GM21367 (cell line): Measurements from ENCODE around the gene CALD1.
A peak's percentile ranks its signal among the peaks of the same experiment; 100 is the strongest.

Experiments
- ATAC-seq: cut with Tn5 transposase; IDR thresholded peaks from one replicate; pipeline ENCODE4 v1.9.1; 2021; ENCODE audit not compliant: unreplicated experiment

The CALD1 gene

GRCh38 chr7:134991469-134992339 lies 212.3 kb downstream of the CALD1 start:
- no peak for ATAC-seq

DNA sequence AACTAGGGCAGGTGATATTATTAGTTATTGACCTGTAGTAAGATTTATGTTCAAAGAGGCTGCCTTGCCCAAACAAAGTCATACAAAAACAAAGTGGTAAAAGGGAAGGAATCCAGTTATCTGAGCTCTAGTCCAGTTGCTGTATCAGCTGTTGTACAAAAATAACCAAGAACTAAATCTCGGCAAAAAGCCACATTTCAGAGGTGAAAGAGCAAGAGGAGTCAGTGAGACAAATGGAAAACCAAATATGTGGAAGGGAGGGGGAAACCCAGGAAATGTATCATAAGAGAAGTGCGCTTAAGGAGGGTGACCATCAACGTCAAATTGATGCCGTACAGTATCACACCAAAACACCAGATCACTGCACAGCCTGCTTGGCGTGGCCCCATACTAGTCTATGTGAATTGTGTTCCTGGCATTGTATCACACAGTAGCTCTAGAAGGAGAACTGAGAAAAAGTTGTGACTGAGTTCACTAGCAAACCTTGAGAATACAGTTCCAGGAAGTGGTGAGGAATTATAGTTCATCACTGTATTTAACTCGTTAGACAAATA lies 213.3 kb downstream of the CALD1 start:
- ATAC-seq: peak; percentile 79

DNA sequence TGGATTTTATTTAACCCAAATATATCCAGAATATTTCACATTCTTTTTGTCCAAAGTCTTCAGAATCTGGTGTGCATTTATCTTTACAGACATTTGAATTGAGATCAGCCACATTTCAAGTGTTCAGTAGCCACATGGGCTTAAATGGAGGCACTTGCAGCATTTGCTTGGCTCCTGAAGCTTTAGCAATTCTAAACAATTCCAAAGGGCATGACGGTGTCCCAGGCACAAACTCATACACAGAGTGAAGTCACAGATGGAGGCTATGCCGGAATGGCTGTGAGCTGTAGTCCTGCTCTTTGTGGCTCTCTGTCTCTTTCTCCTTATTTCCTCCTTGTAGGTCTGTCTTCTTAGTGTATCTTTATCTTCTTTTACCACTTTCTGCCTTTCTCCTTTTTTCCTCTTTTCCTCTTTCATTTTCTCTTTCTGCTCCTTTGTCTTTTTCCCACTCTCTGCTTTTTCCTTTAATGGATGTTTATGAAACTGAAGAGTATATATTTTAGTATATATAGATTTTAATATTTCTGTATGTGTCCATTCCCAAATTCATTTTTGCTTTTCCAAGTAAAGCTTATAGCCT lies 214.5 kb downstream of the CALD1 start:
- ATAC-seq: no peak

DNA sequence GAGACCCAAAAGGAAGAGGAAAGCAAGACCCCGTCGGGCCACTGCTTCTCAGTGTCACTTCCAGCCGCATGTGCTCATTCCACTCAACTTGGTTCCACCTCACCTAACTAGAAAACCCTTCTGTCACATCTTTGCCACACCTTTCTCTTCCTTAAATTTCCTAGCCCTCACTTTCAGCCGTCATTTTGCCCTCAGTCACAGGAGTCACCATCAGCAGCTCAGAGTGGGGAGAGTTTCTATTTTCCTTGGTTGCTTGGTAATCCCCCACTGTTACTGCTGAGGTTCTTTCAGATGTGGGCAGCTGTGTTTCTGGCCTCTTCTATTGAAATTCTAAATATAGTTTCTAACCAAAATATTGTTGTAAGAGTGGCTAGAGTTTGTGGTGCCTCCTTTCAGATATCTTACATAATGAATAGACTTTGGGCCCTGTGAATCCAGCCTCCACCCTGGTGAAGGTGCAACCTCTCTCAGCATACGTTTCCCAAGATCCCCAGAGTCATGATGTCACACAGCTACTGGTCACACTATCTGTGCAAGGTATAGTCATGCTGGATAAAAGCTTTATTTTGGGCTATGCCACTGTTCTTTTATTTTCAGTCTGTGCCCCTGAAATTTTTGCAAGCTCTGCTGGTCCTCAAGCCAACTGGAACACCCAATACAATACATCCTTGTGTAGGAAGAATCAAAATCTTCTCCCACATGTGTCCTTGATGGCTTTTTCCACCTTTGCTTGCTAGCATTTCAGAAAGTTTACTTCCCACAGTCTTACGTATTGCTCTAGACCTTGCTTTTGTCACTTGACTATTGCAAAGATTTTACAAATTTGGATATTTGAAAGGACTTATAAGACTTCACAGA lies 216.0 kb downstream of the CALD1 start:
- peak; percentile 23 for ATAC-seq

DNA sequence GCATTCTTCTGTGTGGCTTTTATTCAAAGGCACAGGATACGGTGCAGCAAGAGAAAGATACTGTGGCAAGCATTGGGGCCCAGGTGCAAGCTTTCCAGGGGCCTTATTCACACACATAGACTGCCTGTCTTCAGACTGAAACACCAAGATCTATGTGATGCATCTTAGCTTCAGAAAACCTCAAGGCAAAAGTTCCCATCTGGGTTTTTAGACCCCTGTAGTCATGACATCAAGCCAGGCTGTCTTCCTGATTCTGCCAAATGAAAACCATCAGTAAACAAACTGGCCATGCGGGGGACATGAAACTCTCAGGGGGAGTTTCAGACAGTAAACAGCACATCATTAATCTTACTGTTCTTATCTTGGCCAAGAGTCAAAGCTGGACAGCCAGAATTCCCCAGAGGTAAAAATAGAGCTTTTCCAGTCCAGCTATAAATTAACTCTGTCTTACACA lies 216.7 kb downstream of the CALD1 start:
- peak; percentile 32 for ATAC-seq

DNA sequence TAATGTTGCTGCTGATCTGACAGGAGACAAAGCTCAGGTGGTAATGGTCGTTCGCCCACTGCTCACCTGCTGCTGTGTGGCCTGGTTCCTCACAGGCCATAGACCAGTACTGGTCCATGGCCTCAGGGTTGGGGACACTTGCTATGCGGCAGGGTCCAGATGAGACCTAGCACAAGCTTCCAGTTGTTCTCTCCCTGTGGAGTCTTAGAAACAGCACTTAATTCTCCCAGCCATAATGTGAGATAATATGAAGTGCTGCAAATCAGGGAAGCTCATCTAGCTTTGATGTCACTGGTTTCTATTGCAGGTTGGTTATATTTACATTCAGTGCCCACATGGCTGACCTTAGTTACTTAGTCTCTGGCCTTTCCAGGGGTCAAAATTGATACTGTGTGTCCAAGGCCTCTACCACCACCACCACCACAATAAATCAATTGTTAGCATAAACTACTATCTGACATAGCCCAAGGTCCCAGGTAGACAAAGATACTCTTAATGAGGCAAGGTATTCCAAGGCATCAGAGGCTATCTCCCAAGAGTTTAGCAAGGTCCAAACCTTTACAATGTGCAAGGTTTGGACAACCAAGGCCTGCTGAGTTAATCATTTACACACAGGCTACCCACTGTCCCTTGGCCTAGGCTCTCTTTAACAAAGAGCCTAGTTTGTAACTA lies 217.9 kb downstream of the CALD1 start:
- no peak for ATAC-seq

- no peak for ATAC-seq
Observed at GRCh38 chr7:134999136-134999535, 219.7 kb downstream of the CALD1 start.

DNA sequence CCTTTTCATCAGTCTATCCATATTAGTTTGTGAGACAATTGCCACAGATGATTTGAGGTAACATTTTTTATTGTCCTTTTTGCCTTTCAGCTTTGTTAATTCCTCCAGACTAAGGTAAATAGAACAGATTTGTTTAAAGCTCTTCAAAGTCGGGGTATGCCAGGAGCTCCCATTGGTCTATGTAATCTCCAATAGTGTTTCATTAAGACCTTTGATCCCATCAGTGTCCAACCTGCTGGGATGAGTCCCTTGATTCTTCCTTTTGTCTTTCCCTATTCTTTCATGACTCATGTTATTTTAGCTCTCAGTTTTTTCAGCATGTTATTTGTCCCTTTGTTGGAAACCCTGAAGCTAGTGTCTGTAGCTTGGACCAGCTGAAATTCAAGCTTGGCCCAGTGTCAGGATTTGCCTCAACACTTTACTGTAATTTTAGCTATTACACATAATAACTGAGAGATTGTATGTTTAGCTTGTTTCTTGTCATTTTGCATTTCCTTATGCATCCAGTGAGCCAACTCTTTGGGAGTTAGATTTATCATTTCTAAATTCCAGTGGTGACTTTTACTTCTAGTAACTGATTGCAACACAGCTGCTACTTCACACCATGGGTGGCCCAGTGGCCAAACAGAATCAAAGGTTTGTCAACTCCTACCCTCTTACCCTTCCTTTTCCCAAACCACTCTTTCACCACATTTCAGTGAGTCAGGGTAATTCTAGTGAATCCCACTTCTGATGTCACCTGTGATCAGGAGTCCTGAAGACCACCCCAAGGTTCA lies 222.1 kb downstream of the CALD1 start:
- no peak for ATAC-seq

- ATAC-seq: no peak
Observed at GRCh38 chr7:135012229-135012628, 232.8 kb downstream of the CALD1 start.
